Measurements from ENCODE around the gene MARCO.

MARCO gene

GRCh38 chr2:118967124-118967880 lies 25.3 kb downstream of the MARCO start:
- no peak overlapping the region for H3K4me3 ChIP-seq (ENCODE audit: low read length in 2 of 2)
- no peaks in the 10 kb centered on the region for H3K36me3 ChIP-seq (replicated peaks in 1 of 2; ENCODE audit: control insufficient read depth in 2 of 2, insufficient read depth in 2 of 2, low read length in 2 of 2)
- no CpG with 5 or more reads among the region's 6 CpGs for WGBS, 2 donors (ENCODE audit: extremely low coverage in 2 of 2, insufficient read length in 2 of 2, insufficient replicate concordance in 1 of 2)

GRCh38 chr2:118968042-118968441 lies 26.0 kb downstream of the MARCO start:
- no peak overlapping the region for H2BK5ac ChIP-seq (ENCODE audit: low read length)
- no peak overlapping the region for H2BK12ac ChIP-seq (ENCODE audit: low read length)
- no peak overlapping the region for H3K23ac ChIP-seq (ENCODE audit: low read depth, low read length, poor library complexity)
- no peak overlapping the region for H3K4ac ChIP-seq (ENCODE audit: low read length)
- DNase-seq (ENCODE audit: low spot score) = no peak
- H3K4me2 ChIP-seq (ENCODE audit: insufficient read depth, low read length, poor library complexity, severe bottlenecking) = no peak overlapping the region
- no peak overlapping the region for H2AFZ ChIP-seq (ENCODE audit: low read length)
- H3K4me3 ChIP-seq (ENCODE audit: low read length in 2 of 2) = no peak overlapping the region
- H3K36me3 ChIP-seq (replicated peaks in 1 of 2; ENCODE audit: control insufficient read depth in 2 of 2, insufficient read depth in 2 of 2, low read length in 2 of 2) = no peaks in the 10 kb centered on the region
- no peaks in the 10 kb centered on the region for H3K79me1 ChIP-seq (ENCODE audit: low read depth, low read length)
- H3K4me1 ChIP-seq (ENCODE audit: control insufficient read depth in 2 of 2, insufficient read depth in 1 of 2, low read depth in 1 of 2, low read length in 2 of 2) = no peaks in the 10 kb centered on the region
- WGBS, 2 donors (ENCODE audit: extremely low coverage in 2 of 2, insufficient read length in 2 of 2, insufficient replicate concordance in 1 of 2) = no CpG with 5 or more reads among the region's 3 CpGs
- H4K8ac ChIP-seq (ENCODE audit: low read depth, low read length) = no peak overlapping the region
- no peak overlapping the region for H4K91ac ChIP-seq (ENCODE audit: low read depth, low read length, poor library complexity)
- H2BK15ac ChIP-seq (ENCODE audit: low read length) = no peak overlapping the region
- no peak overlapping the region for H2AK5ac ChIP-seq (ENCODE audit: low read depth, low read length)
- H2BK120ac ChIP-seq (ENCODE audit: low read depth, low read length) = no peak overlapping the region
- H3K27ac ChIP-seq (replicated peaks; ENCODE audit: low read length) = no peak overlapping the region
- H3K14ac ChIP-seq (ENCODE audit: low read length) = no peak overlapping the region
- H3K9me3 ChIP-seq (replicated peaks in 1 of 2; ENCODE audit: control insufficient read depth in 2 of 2, insufficient read depth in 1 of 2, low read depth in 1 of 2, low read length in 2 of 2) = peaks cover 0 to 2% of the 10 kb centered on the region in 2 donors
- no peaks in the 10 kb centered on the region for H3K27me3 ChIP-seq (ENCODE audit: control insufficient read depth in 3 of 3, insufficient read depth in 3 of 3, low read depth in 1 of 3, low read length in 3 of 3)
- no peak overlapping the region for H3K18ac ChIP-seq (ENCODE audit: low read length)
- H3K9ac ChIP-seq (ENCODE audit: low read depth, low read length, poor library complexity) = no peak overlapping the region

More at GRCh38 chr2:118967124-118967880, 25.3 kb downstream of the MARCO start:
- Histone ChIP-seq H2BK15ac (ENCODE audit: low read length) (no peak overlapping the region), H2BK5ac (ENCODE audit: low read length) (no peak overlapping the region), H2AK5ac (ENCODE audit: low read depth, low read length) (no peak overlapping the region), H2BK120ac (ENCODE audit: low read depth, low read length) (no peak overlapping the region), H3K4me2 (ENCODE audit: insufficient read depth, low read length, poor library complexity, severe bottlenecking) (no peak overlapping the region), H2BK12ac (ENCODE audit: low read length) (no peak overlapping the region), H3K18ac (ENCODE audit: low read length) (no peak overlapping the region), H3K79me1 (ENCODE audit: low read depth, low read length) (no peaks in the 10 kb centered on the region), H3K9me3 (replicated peaks in 1 of 2; ENCODE audit: control insufficient read depth in 2 of 2, insufficient read depth in 1 of 2, low read depth in 1 of 2, low read length in 2 of 2) (peaks cover 0 to 2% of the 10 kb centered on the region in 2 donors), H3K4me1 (ENCODE audit: control insufficient read depth in 2 of 2, insufficient read depth in 1 of 2, low read depth in 1 of 2, low read length in 2 of 2) (no peaks in the 10 kb centered on the region), H3K27me3 (ENCODE audit: control insufficient read depth in 3 of 3, insufficient read depth in 3 of 3, low read depth in 1 of 3, low read length in 3 of 3) (no peaks in the 10 kb centered on the region), H3K27ac (replicated peaks; ENCODE audit: low read length) (no peak overlapping the region), H3K4ac (ENCODE audit: low read length) (no peak overlapping the region), H3K14ac (ENCODE audit: low read length) (no peak overlapping the region), H3K23ac (ENCODE audit: low read depth, low read length, poor library complexity) (no peak overlapping the region), H4K91ac (ENCODE audit: low read depth, low read length, poor library complexity) (no peak overlapping the region), H2AFZ (ENCODE audit: low read length) (no peak overlapping the region), H3K9ac (ENCODE audit: low read depth, low read length, poor library complexity) (no peak overlapping the region), H4K8ac (ENCODE audit: low read depth, low read length) (no peak overlapping the region)
- no peak for DNase-seq (ENCODE audit: low spot score)

GRCh38 chr2:118968961-118969733 lies 27.2 kb downstream of the MARCO start:
- Histone ChIP-seq H2BK15ac (ENCODE audit: low read length) (no peak overlapping the region), H2BK5ac (ENCODE audit: low read length) (no peak overlapping the region), H3K18ac (ENCODE audit: low read length) (peak overlapping the region; percentile 11), H3K4me2 (ENCODE audit: insufficient read depth, low read length, poor library complexity, severe bottlenecking) (no peak overlapping the region), H3K79me1 (ENCODE audit: low read depth, low read length) (no peaks in the 10 kb centered on the region), H3K9me3 (replicated peaks in 1 of 2; ENCODE audit: control insufficient read depth in 2 of 2, insufficient read depth in 1 of 2, low read depth in 1 of 2, low read length in 2 of 2) (peaks cover 0 to 2% of the 10 kb centered on the region in 2 donors), H2BK12ac (ENCODE audit: low read length) (no peak overlapping the region), H3K27me3 (ENCODE audit: control insufficient read depth in 3 of 3, insufficient read depth in 3 of 3, low read depth in 1 of 3, low read length in 3 of 3) (no peaks in the 10 kb centered on the region), H3K4ac (ENCODE audit: low read length) (no peak overlapping the region), H2AK5ac (ENCODE audit: low read depth, low read length) (no peak overlapping the region), H4K91ac (ENCODE audit: low read depth, low read length, poor library complexity) (no peak overlapping the region), H3K9ac (ENCODE audit: low read depth, low read length, poor library complexity) (no peak overlapping the region), H3K14ac (ENCODE audit: low read length) (no peak overlapping the region), H3K36me3 (replicated peaks in 1 of 2; ENCODE audit: control insufficient read depth in 2 of 2, insufficient read depth in 2 of 2, low read length in 2 of 2) (no peaks in the 10 kb centered on the region), H3K27ac (replicated peaks; ENCODE audit: low read length) (no peak overlapping the region), H3K4me1 (ENCODE audit: control insufficient read depth in 2 of 2, insufficient read depth in 1 of 2, low read depth in 1 of 2, low read length in 2 of 2) (no peaks in the 10 kb centered on the region), H3K23ac (ENCODE audit: low read depth, low read length, poor library complexity) (no peak overlapping the region), H2BK120ac (ENCODE audit: low read depth, low read length) (no peak overlapping the region), H3K4me3 (ENCODE audit: low read length in 2 of 2) (no peak overlapping the region), H2AFZ (ENCODE audit: low read length) (no peak overlapping the region), H4K8ac (ENCODE audit: low read depth, low read length) (no peak overlapping the region)
- no CpG with 5 or more reads among the region's 7 CpGs for WGBS, 2 donors (ENCODE audit: extremely low coverage in 2 of 2, insufficient read length in 2 of 2, insufficient replicate concordance in 1 of 2)
- no peak for DNase-seq (ENCODE audit: low spot score)

GRCh38 chr2:118969734-118970395 lies 27.9 kb downstream of the MARCO start:
- DNase-seq (ENCODE audit: low spot score) = no peak
- no peak overlapping the region for H2BK15ac ChIP-seq (ENCODE audit: low read length)
- H3K14ac ChIP-seq (ENCODE audit: low read length) = peak overlapping the region; percentile 10
- no peaks in the 10 kb centered on the region for H3K36me3 ChIP-seq (replicated peaks in 1 of 2; ENCODE audit: control insufficient read depth in 2 of 2, insufficient read depth in 2 of 2, low read length in 2 of 2)
- H2BK120ac ChIP-seq (ENCODE audit: low read depth, low read length) = no peak overlapping the region
- H3K27me3 ChIP-seq (ENCODE audit: control insufficient read depth in 3 of 3, insufficient read depth in 3 of 3, low read depth in 1 of 3, low read length in 3 of 3) = no peaks in the 10 kb centered on the region
- H2AK5ac ChIP-seq (ENCODE audit: low read depth, low read length) = no peak overlapping the region
- H3K23ac ChIP-seq (ENCODE audit: low read depth, low read length, poor library complexity) = peak overlapping the region; percentile 25
- H3K4ac ChIP-seq (ENCODE audit: low read length) = no peak overlapping the region
- H4K91ac ChIP-seq (ENCODE audit: low read depth, low read length, poor library complexity) = no peak overlapping the region
- no peak overlapping the region for H3K4me3 ChIP-seq (ENCODE audit: low read length in 2 of 2)
- peaks cover 0 to 2% of the 10 kb centered on the region in 2 donors for H3K9me3 ChIP-seq (replicated peaks in 1 of 2; ENCODE audit: control insufficient read depth in 2 of 2, insufficient read depth in 1 of 2, low read depth in 1 of 2, low read length in 2 of 2)
- no CpG with 5 or more reads among the region's 16 CpGs for WGBS, 2 donors (ENCODE audit: extremely low coverage in 2 of 2, insufficient read length in 2 of 2, insufficient replicate concordance in 1 of 2)
- no peaks in the 10 kb centered on the region for H3K79me1 ChIP-seq (ENCODE audit: low read depth, low read length)
- no peak overlapping the region for H2BK5ac ChIP-seq (ENCODE audit: low read length)
- H3K4me2 ChIP-seq (ENCODE audit: insufficient read depth, low read length, poor library complexity, severe bottlenecking) = no peak overlapping the region
- no peak overlapping the region for H2AFZ ChIP-seq (ENCODE audit: low read length)
- H3K18ac ChIP-seq (ENCODE audit: low read length) = no peak overlapping the region
- H4K8ac ChIP-seq (ENCODE audit: low read depth, low read length) = no peak overlapping the region
- H3K27ac ChIP-seq (replicated peaks; ENCODE audit: low read length) = no peak overlapping the region
- peaks cover 0 to 1% of the 10 kb centered on the region in 2 donors for H3K4me1 ChIP-seq (ENCODE audit: control insufficient read depth in 2 of 2, insufficient read depth in 1 of 2, low read depth in 1 of 2, low read length in 2 of 2)
- no peak overlapping the region for H2BK12ac ChIP-seq (ENCODE audit: low read length)
- H3K9ac ChIP-seq (ENCODE audit: low read depth, low read length, poor library complexity) = peak overlapping the region; percentile 47

All from neuronal stem cell (in vitro differentiated cells).